Hindlimb muscle (tissue), 1 donor: Measurements from ENCODE around the gene HSD3B7. TPM values are rescaled to one million over a fixed set of nuclear protein-coding genes. Genes with fewer than 3 reads are reported as not detected.

Experiments
- DNase-seq: peaks from one replicate; pipeline ENCODE4 v3.0.0-alpha.2; 2013
- polyA plus RNA-seq: library from polyadenylated mRNA; unstranded; fragments of 120-200 nt; gene quantifications from one replicate; pipeline ENCODE4 v1.2.1, GENCODE V29; 2013; ENCODE audit not compliant: insufficient read length

Gene HSD3B7
- polyA plus RNA-seq, 1 donor: 12.6 TPM

GRCh38 chr16:30957456-30958174 is 27.4 kb upstream of the HSD3B7 start, which contains the start of gene SETD1A:
Gene SETD1A (plus strand): TSS chr16:30957754. CDS start chr16:30958732, 978 bp downstream.
- DNase-seq: peak; percentile 95

DNA sequence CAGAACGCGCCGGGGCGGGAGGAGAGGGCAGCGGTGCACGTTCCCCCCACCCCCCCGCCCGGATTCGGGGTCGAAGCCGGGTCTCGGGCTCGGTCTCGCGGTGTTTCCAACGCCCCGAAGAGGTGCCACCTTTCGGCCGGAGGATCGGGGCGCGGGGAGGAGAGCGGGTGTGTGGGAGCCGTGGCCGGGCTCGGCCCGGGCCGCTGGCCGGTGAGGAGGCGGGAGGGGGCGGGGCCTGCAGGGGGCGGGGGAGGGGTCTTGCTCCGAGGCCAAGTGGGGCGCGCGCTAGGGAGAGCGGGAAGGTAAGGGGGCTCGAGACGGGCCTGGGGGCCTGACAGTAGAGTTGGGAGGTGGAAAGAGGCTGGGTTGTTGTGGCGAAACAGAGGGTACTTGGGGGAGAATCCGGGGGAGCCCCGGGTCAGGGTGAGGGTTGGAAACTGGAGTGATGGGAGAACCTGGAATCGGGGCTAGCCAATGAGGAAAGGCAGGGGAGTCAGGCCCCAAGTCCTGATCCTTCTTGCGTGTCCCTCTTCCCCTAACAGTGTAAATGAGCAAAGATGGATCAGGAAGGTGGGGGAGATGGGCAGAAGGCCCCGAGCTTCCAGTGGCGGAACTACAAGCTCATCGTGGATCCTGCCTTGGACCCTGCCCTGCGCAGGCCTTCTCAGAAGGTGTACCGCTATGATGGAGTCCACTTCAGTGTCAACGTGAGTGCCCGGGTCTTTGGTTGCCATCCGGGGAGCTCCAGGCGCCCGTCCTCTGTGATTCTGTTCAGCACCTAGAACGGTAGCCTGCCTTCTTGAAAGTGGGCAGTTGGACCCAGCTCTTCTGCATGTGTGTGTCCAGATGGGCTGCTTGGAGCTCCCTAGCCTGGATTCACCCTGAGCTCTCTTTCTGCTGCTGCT is 26.6 kb upstream of the HSD3B7 start:
- no peak for DNase-seq

DNA sequence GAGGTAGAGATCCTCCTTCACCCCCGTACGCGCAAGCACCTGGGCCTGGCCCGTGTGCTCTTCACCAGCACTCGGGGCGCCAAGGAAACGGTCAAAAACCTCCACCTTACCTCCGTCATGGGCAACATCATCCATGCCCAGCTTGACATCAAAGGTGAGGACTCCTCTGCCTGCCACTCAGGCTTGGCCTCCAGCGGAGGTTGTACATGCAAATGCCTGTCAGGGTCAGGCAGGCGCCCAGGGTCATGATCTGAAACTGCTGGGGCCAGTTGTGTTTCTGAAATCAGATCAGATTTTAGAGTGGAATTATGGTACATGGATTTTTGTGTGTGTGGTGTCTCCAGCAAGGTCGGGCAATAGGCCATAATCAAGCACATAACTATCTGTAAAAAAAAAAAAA is 23.6 kb upstream of the HSD3B7 start:
- no peak for DNase-seq

GRCh38 chr16:30963925-30964511 is 21.0 kb upstream of the HSD3B7 start:
- DNase-seq: no peak

- no peak for DNase-seq
These were observed 20.3 kb upstream of the HSD3B7 start for GRCh38 chr16:30964574-30965226.

DNA sequence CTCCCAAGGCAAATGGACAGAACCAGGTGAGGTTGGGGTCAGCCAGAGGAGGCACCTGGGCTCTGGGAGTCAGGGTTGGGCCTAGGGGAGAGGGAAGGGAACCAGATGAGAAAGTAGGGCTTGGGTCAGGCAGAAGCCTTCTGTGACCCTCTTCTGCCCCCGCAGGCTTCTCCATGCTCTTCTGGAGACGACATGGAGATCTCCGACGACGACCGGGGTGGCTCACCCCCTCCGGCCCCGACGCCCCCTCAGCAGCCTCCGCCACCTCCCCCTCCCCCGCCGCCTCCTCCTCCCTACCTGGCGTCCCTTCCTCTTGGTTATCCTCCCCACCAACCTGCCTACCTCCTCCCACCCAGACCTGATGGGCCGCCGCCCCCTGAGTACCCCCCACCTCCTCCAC is 19.6 kb upstream of the HSD3B7 start:
- DNase-seq: no peak

DNA sequence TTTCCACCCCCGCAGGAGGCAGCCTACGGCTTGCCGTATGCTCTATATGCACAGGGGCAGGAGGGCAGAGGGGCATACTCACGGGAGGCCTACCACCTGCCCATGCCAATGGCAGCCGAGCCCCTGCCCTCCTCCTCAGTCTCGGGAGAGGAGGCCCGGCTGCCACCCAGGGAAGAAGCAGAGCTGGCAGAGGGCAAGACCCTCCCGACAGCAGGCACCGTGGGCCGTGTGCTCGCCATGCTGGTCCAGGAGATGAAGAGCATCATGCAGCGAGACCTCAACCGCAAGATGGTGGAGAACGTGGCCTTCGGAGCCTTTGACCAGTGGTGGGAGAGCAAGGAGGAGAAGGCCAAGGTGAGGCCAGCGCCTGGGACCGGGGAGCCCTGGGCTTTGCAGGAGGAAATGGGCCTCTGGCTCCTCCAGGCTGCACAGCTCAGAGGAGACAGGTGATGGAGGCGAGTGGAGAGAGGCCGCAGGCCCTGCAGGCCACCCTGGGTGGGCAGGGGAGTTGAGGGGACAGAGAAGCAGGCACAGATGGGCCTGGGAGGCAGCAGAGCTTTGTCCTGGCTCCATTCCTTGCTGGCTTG is 18.9 kb upstream of the HSD3B7 start:
- DNase-seq: no peak

GRCh38 chr16:30967795-30968194 is 17.2 kb upstream of the HSD3B7 start:
- no peak for DNase-seq

DNA sequence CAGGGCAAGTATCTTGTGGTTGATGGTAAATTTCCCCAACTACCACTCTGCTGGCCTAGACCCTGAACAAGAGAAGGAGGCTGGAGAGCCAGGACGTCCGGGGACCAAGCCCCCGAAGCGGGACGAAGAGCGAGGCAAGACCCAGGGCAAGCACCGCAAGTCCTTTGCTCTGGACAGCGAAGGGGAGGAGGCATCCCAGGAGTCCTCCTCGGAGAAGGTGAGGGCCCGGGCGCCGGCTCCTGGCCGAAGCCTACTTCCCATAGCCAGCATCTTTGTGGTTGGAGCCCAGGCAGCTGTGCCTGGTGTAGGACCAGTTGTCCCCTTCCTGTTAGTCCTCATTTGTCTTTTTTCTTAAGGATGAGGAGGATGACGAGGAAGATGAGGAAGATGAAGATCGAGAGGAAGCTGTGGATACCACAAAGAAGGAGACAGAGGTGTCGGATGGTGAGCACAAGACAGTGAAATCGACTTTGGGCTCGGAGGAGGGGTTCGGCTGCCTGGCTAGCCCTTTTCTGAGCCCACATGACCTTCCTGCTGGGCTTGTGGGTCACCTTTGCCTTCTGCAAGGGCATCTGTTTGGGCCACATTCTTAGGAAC is 15.7 kb upstream of the HSD3B7 start:
- DNase-seq: no peak

- DNase-seq: no peak
These were observed 13.7 kb upstream of the HSD3B7 start for GRCh38 chr16:30971298-30971697.

GRCh38 chr16:30972872-30973271 is 12.1 kb upstream of the HSD3B7 start:
- no peak for DNase-seq

DNA sequence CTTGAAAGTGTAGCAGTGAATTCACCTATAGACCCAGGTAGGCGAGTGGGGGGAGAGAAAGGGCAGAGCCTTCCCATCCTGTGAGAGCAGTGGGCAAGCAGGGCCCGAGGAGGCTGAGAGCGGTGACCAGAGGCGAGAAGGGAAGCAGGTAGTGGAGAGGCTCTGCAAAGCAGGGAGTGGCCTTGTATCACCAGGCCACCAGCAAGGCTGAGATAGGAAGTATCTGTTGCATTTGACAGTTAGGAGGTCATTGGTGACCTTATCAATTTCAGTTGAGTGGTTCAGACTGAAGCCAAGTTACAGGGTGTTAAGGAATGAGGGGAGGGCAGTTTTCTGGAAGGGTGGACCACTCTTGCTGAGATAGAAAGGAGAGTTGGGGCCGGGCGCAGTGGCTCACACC is 10.7 kb upstream of the HSD3B7 start:
- no peak for DNase-seq

DNA sequence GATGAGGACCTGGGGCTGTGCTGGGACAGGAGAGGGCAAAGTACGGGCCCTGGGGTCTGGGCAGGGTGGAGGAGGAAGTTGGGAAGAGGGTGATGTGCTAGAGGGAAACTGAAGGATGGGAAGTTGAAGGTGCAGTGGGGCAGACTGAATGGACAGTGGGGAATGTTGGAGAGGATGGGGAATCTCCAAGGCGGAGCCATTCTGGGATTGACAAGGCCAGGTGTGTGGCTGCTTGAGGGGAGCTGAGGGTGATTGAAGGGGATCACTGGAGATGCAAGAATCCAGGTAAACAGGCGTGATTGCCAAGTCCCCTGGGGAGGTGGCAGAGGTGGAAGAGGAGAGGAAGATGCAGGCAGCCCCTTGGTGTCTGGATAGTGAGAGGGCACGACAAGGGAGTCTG is 8.5 kb upstream of the HSD3B7 start:
- no peak for DNase-seq

GRCh38 chr16:30977502-30977901 is 7.5 kb upstream of the HSD3B7 start:
- no peak for DNase-seq

DNA sequence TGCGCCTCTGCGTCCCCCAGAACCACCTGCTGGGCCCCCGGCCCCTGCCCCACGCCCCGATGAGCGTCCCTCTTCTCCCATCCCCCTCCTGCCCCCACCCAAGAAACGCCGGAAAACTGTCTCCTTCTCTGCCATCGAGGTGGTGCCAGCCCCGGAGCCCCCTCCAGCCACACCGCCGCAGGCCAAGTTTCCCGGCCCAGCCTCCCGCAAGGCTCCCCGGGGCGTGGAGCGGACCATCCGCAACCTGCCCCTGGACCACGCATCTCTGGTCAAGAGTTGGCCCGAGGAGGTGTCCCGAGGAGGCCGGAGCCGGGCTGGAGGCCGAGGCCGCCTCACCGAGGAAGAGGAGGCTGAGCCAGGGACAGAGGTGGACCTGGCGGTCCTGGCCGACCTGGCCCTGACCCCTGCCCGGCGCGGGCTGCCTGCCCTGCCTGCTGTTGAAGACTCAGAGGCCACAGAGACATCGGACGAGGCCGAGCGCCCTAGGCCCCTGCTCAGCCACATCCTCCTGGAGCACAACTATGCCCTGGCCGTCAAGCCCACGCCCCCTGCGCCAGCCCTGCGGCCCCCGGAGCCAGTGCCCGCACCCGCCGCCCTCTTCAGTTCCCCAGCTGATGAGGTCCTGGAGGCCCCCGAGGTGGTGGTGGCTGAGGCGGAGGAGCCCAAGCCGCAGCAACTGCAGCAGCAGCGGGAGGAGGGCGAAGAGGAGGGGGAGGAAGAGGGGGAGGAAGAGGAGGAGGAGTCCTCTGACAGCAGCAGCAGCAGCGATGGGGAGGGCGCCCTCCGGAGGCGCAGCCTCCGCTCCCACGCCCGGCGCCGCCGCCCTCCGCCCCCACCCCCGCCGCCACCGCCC is 5.6 kb upstream of the HSD3B7 start:
- no peak for DNase-seq

GRCh38 chr16:30980023-30980371 is 5.0 kb upstream of the HSD3B7 start:
- DNase-seq: no peak

GRCh38 chr16:30980434-30980833 is 4.6 kb upstream of the HSD3B7 start:
- no peak for DNase-seq

GRCh38 chr16:30980959-30981358 is 4.0 kb upstream of the HSD3B7 start:
- DNase-seq: no peak

- no peak for DNase-seq
These were observed 2.3 kb upstream of the HSD3B7 start for GRCh38 chr16:30982548-30983288.

GRCh38 chr16:30983289-30983889 is 1.6 kb upstream of the HSD3B7 start:
- DNase-seq: no peak
